ENCODE results near the gene CTTNBP2. TPM values are rescaled to one million over a fixed set of nuclear protein-coding genes. Genes with fewer than 3 reads are reported as not detected.
A peak's percentile ranks its signal among the peaks of the same experiment; 100 is the strongest.

CTTNBP2 gene
- total RNA-seq, 1 experiment from 2014 or later = 17.6 TPM

GRCh38 chr7:117673839-117674238, 199.4 kb downstream of the CTTNBP2 start:
- Mint-ChIP-seq H3K36me3 (ENCODE audit: insufficient read depth in 1 of 3, low read depth in 3 of 3) (peaks cover 0 to 6% (median 0%) of the 10 kb centered on the region in 3 experiments; a peak in 2 of 7 replicates), H3K27me3 (ENCODE audit: low read depth) (no peaks in the 10 kb centered on the region), H3K4me3 (peak overlapping the region; percentile 51 to 73), H3K27ac (peak overlapping the region; percentile 63 to 97 (median 93); a peak in 4 of 7 replicates), H3K9me3 (peaks cover 0 to 3% of the 10 kb centered on the region in 2 experiments; a peak in 1 of 5 replicates), H3K4me1 (peaks cover 62 to 64% of the 10 kb centered on the region in 2 experiments)
- H3K27me3 ChIP-seq (ENCODE audit: insufficient read depth, low read length) = no peaks in the 10 kb centered on the region
- H3K23ac ChIP-seq (ENCODE audit: insufficient read length, low read depth, low read length) = no peak overlapping the region
- no peak for DNase-seq
- H2AK5ac ChIP-seq (ENCODE audit: insufficient read length, low read length) = no peak overlapping the region
- no peak overlapping the region for H3T11ph ChIP-seq (ENCODE audit: low read length)
- peak; percentile 36; the same call in 1 of the 3 replicates for TF ChIP-seq CTCF (conservative IDR thresholded peaks at IDR 0.05)
- no peaks in the 10 kb centered on the region for H3K9me3 ChIP-seq (ENCODE audit: control insufficient read depth, low read depth, low read length)
- H2AFZ ChIP-seq (ENCODE audit: low read length) = no peak overlapping the region
- no peak overlapping the region for H3K18ac ChIP-seq (ENCODE audit: insufficient read length, low read depth, low read length)
- no peak overlapping the region for H4K8ac ChIP-seq (replicated peaks; ENCODE audit: insufficient read length, low read depth, low read length)
- H3K14ac ChIP-seq (ENCODE audit: insufficient read depth, low read length) = no peak overlapping the region
- H2BK15ac ChIP-seq (ENCODE audit: low read depth, low read length) = no peak overlapping the region
- H3K4ac ChIP-seq (ENCODE audit: low read depth, low read length) = no peak overlapping the region
- peak overlapping the region; percentile 51 for H3K4me2 ChIP-seq (ENCODE audit: insufficient read depth, insufficient read length, low read length)
- no peak overlapping the region for H4K5ac ChIP-seq (ENCODE audit: insufficient read length, low read depth, low read length)
- no peak overlapping the region for H3K56ac ChIP-seq (ENCODE audit: insufficient read length, low read depth, low read length)
- H2BK12ac ChIP-seq (ENCODE audit: insufficient read length, low read depth, low read length) = no peak overlapping the region
- no peaks in the 10 kb centered on the region for H4K20me1 ChIP-seq (ENCODE audit: control insufficient read depth, insufficient read depth, insufficient read length)
- H4K91ac ChIP-seq (ENCODE audit: insufficient read length, low read depth, low read length) = no peak overlapping the region
- H2BK20ac ChIP-seq (ENCODE audit: low read depth, low read length, poor library complexity, severe bottlenecking) = no peak overlapping the region
- no peak overlapping the region for H2BK120ac ChIP-seq (ENCODE audit: low read depth, low read length, poor library complexity, severe bottlenecking)
- peaks cover 7% of the 10 kb centered on the region; the same call in 1 of the 2 replicates for H3K4me1 ChIP-seq (ENCODE audit: insufficient read depth, low read length)
- H3K9ac ChIP-seq (ENCODE audit: extremely low read depth, insufficient read length, low read length) = no peak overlapping the region
- no peaks in the 10 kb centered on the region for H3K79me1 ChIP-seq (ENCODE audit: insufficient read depth, low read depth, low read length, poor library complexity, severe bottlenecking)
- H3K27ac ChIP-seq (ENCODE audit: insufficient read length, low read depth, low read length) = no peak overlapping the region
- H3K23me2 ChIP-seq (ENCODE audit: insufficient read length, low read depth, low read length, poor library complexity, severe bottlenecking) = no peaks in the 10 kb centered on the region
- H3K79me2 ChIP-seq (ENCODE audit: insufficient read depth, low read length) = no peaks in the 10 kb centered on the region
- H2BK5ac ChIP-seq (ENCODE audit: insufficient read length, low read length) = no peak overlapping the region
